K562 (cell line): ENCODE measurements around the gene POTEI. TPM values are rescaled to one million over a fixed set of nuclear protein-coding genes. Genes with fewer than 3 reads are reported as not detected.

Experiments
- polyA plus RNA-seq, 8 experiments: library from polyadenylated mRNA; depleted of rRNA in 4 of 8; stranded (reverse) in 5 of 8; unstranded in 3 of 8; fragments of >200 nt; fragmentation: Nextera tagmentation in 2 of 8; fragmentation: Illumina TruSeq in 1 of 8; extraction: Ambion mirVana in 2 of 8; extraction: Trizol in 1 of 8; gene quantifications; 2 replicates each; pipeline versions ENCODE4 v1.2.1 to v1.2.3, GENCODE V29; 2011 to 2014; ENCODE audit warnings: inconsistent platforms in 1 of 8, missing spikeins in 1 of 8
- small RNA-seq: library from RNA; depleted of rRNA; stranded (forward); fragments of <200 nt; gene quantifications from one replicate; pipeline ENCODE3, GENCODE V24; 2014
- total RNA-seq, 7 experiments: library from RNA; depleted of rRNA in 6 of 7; stranded (reverse); fragments of >200 nt in 6 of 7; fragmentation: Illumina TruSeq in 2 of 7; extraction: Trizol in 2 of 7; gene quantifications; 2 replicates each; pipeline versions ENCODE4 v1.2.1 to v1.2.3, GENCODE V29; 2011 to 2021; ENCODE audit warnings: low replicate concordance in 1 of 7

Gene POTEI
- total and polyA plus RNA-seq, 9 of the 15 experiments (the other 6 are each of a cell fraction or from before 2014, with no cell fraction given) = 0.07 to 3.9 (median 1.00) TPM

Small RNAs within 50 kb of the gene (small RNA-seq; reads per million reads assigned to genes)
- gene RF00017 = not detected
- not detected for gene RNU6-473P

Other genes with a start within 250 kb of the POTEI start
- gene IMP4, start 166.4 kb downstream of the POTEI start, total RNA-seq (2014; rRNA removed) = 187 and 239 TPM in 2 replicates
- gene IMP4, start 166.4 kb downstream of the POTEI start, total RNA-seq (2014; rRNA removed; fragmentation: Illumina TruSeq; extraction: Trizol) = 42.1 and 52.9 TPM in 2 replicates
- 97.8 and 103 TPM in 2 replicates for gene IMP4, start 166.4 kb downstream of the POTEI start, total RNA-seq (2015; rRNA removed; fragmentation: Illumina TruSeq; extraction: Trizol)
- 164 and 167 TPM in 2 replicates for gene IMP4, start 166.4 kb downstream of the POTEI start, total RNA-seq (2021)
- gene IMP4, start 166.4 kb downstream of the POTEI start, polyA plus RNA-seq (2011; rRNA removed) = 127 and 158 TPM in 2 replicates
- 100.0 and 155 TPM in 2 replicates for gene IMP4, start 166.4 kb downstream of the POTEI start, polyA plus RNA-seq (2014; fragmentation: Illumina TruSeq; extraction: Trizol)
- gene IMP4, start 166.4 kb downstream of the POTEI start, polyA plus RNA-seq (2014; fragmentation: Nextera tagmentation; extraction: Ambion mirVana) = 10 to 100 TPM; 35.4 to 53.3 TPM
- gene IMP4, start 166.4 kb downstream of the POTEI start, polyA plus RNA-seq (2014; rRNA removed) = 209 and 231 TPM in 2 replicates
- 49.6 and 57.0 TPM in 2 replicates for gene PTPN18, start 153.3 kb downstream of the POTEI start, total RNA-seq (2014; rRNA removed)
- gene PTPN18, start 153.3 kb downstream of the POTEI start, total RNA-seq (2014; rRNA removed; fragmentation: Illumina TruSeq; extraction: Trizol) = 36.9 and 37.6 TPM in 2 replicates
- 35.2 and 38.5 TPM in 2 replicates for gene PTPN18, start 153.3 kb downstream of the POTEI start, total RNA-seq (2015; rRNA removed; fragmentation: Illumina TruSeq; extraction: Trizol)
- gene PTPN18, start 153.3 kb downstream of the POTEI start, total RNA-seq (2021) = 64.0 and 64.4 TPM in 2 replicates
- gene PTPN18, start 153.3 kb downstream of the POTEI start, polyA plus RNA-seq (2011; rRNA removed) = 51.0 and 58.7 TPM in 2 replicates
- gene PTPN18, start 153.3 kb downstream of the POTEI start, polyA plus RNA-seq (2014; fragmentation: Illumina TruSeq; extraction: Trizol) = 79.5 and 90.7 TPM in 2 replicates
- 10 to 100 TPM; 11.6 to 19.3 TPM for gene PTPN18, start 153.3 kb downstream of the POTEI start, polyA plus RNA-seq (2014; fragmentation: Nextera tagmentation; extraction: Ambion mirVana)
- gene PTPN18, start 153.3 kb downstream of the POTEI start, polyA plus RNA-seq (2014; rRNA removed) = 67.4 and 76.7 TPM in 2 replicates
- not detected in 2 replicates for gene CFC1B, start 11.9 kb upstream of the POTEI start, total RNA-seq (2014; rRNA removed)
- not detected in 2 replicates for gene CFC1B, start 11.9 kb upstream of the POTEI start, total RNA-seq (2014; rRNA removed; fragmentation: Illumina TruSeq; extraction: Trizol)
- not detected in 2 replicates for gene CFC1B, start 11.9 kb upstream of the POTEI start, total RNA-seq (2015; rRNA removed; fragmentation: Illumina TruSeq; extraction: Trizol)
- gene CFC1B, start 11.9 kb upstream of the POTEI start, total RNA-seq (2021) = not detected in 2 replicates
- gene CFC1B, start 11.9 kb upstream of the POTEI start, polyA plus RNA-seq (2011; rRNA removed) = not detected in 2 replicates
- gene CFC1B, start 11.9 kb upstream of the POTEI start, polyA plus RNA-seq (2014; fragmentation: Illumina TruSeq; extraction: Trizol) = not detected in 2 replicates
- not detected for gene CFC1B, start 11.9 kb upstream of the POTEI start, polyA plus RNA-seq (2014; fragmentation: Nextera tagmentation; extraction: Ambion mirVana)
- not detected in 2 replicates for gene CFC1B, start 11.9 kb upstream of the POTEI start, polyA plus RNA-seq (2014; rRNA removed)
- gene CFC1, start 90.2 kb upstream of the POTEI start, total RNA-seq (2014; rRNA removed) = not detected in 2 replicates
- not detected in 2 replicates for gene CFC1, start 90.2 kb upstream of the POTEI start, total RNA-seq (2014; rRNA removed; fragmentation: Illumina TruSeq; extraction: Trizol)
- gene CFC1, start 90.2 kb upstream of the POTEI start, total RNA-seq (2015; rRNA removed; fragmentation: Illumina TruSeq; extraction: Trizol) = not detected in 2 replicates
- not detected in 2 replicates for gene CFC1, start 90.2 kb upstream of the POTEI start, total RNA-seq (2021)
- gene CFC1, start 90.2 kb upstream of the POTEI start, polyA plus RNA-seq (2011; rRNA removed) = not detected in 2 replicates
- not detected in 2 replicates for gene CFC1, start 90.2 kb upstream of the POTEI start, polyA plus RNA-seq (2014; fragmentation: Illumina TruSeq; extraction: Trizol)
- gene CFC1, start 90.2 kb upstream of the POTEI start, polyA plus RNA-seq (2014; fragmentation: Nextera tagmentation; extraction: Ambion mirVana) = not detected
- gene CFC1, start 90.2 kb upstream of the POTEI start, polyA plus RNA-seq (2014; rRNA removed) = not detected in 2 replicates
- gene POTEJ, start 102.1 kb upstream of the POTEI start, total RNA-seq (2014; rRNA removed) = not detected in 2 replicates
- not detected in 2 replicates for gene POTEJ, start 102.1 kb upstream of the POTEI start, total RNA-seq (2014; rRNA removed; fragmentation: Illumina TruSeq; extraction: Trizol)
- not detected in 2 replicates for gene POTEJ, start 102.1 kb upstream of the POTEI start, total RNA-seq (2015; rRNA removed; fragmentation: Illumina TruSeq; extraction: Trizol)
- not detected in 2 replicates for gene POTEJ, start 102.1 kb upstream of the POTEI start, total RNA-seq (2021)
- not detected in 2 replicates for gene POTEJ, start 102.1 kb upstream of the POTEI start, polyA plus RNA-seq (2011; rRNA removed)
- gene POTEJ, start 102.1 kb upstream of the POTEI start, polyA plus RNA-seq (2014; fragmentation: Illumina TruSeq; extraction: Trizol) = not detected in 2 replicates
- not detected for gene POTEJ, start 102.1 kb upstream of the POTEI start, polyA plus RNA-seq (2014; fragmentation: Nextera tagmentation; extraction: Ambion mirVana)
- not detected in 2 replicates for gene POTEJ, start 102.1 kb upstream of the POTEI start, polyA plus RNA-seq (2014; rRNA removed)
- not detected in 2 replicates for gene GPR148, start 219.7 kb upstream of the POTEI start, total RNA-seq (2014; rRNA removed)
- gene GPR148, start 219.7 kb upstream of the POTEI start, total RNA-seq (2014; rRNA removed; fragmentation: Illumina TruSeq; extraction: Trizol) = not detected in 2 replicates
- gene GPR148, start 219.7 kb upstream of the POTEI start, total RNA-seq (2015; rRNA removed; fragmentation: Illumina TruSeq; extraction: Trizol) = not detected in 2 replicates
- not detected in 2 replicates for gene GPR148, start 219.7 kb upstream of the POTEI start, total RNA-seq (2021)
- gene GPR148, start 219.7 kb upstream of the POTEI start, polyA plus RNA-seq (2011; rRNA removed) = not detected in 2 replicates
- gene GPR148, start 219.7 kb upstream of the POTEI start, polyA plus RNA-seq (2014; fragmentation: Illumina TruSeq; extraction: Trizol) = not detected in 2 replicates
- gene GPR148, start 219.7 kb upstream of the POTEI start, polyA plus RNA-seq (2014; fragmentation: Nextera tagmentation; extraction: Ambion mirVana) = not detected
- gene GPR148, start 219.7 kb upstream of the POTEI start, polyA plus RNA-seq (2014; rRNA removed) = not detected in 2 replicates
- gene AMER3, start 246.2 kb upstream of the POTEI start, total RNA-seq (2014; rRNA removed) = not detected in 2 replicates
- gene AMER3, start 246.2 kb upstream of the POTEI start, total RNA-seq (2014; rRNA removed; fragmentation: Illumina TruSeq; extraction: Trizol) = not detected in 2 replicates
- gene AMER3, start 246.2 kb upstream of the POTEI start, total RNA-seq (2015; rRNA removed; fragmentation: Illumina TruSeq; extraction: Trizol) = not detected in 2 replicates
- gene AMER3, start 246.2 kb upstream of the POTEI start, total RNA-seq (2021) = not detected in 2 replicates
- not detected in 2 replicates for gene AMER3, start 246.2 kb upstream of the POTEI start, polyA plus RNA-seq (2011; rRNA removed)
- not detected in 2 replicates for gene AMER3, start 246.2 kb upstream of the POTEI start, polyA plus RNA-seq (2014; fragmentation: Illumina TruSeq; extraction: Trizol)
- not detected for gene AMER3, start 246.2 kb upstream of the POTEI start, polyA plus RNA-seq (2014; fragmentation: Nextera tagmentation; extraction: Ambion mirVana)
- not detected in 2 replicates for gene AMER3, start 246.2 kb upstream of the POTEI start, polyA plus RNA-seq (2014; rRNA removed)